A549 (cell line): Measurements from ENCODE around the gene CIB4.

Source experiments
- CEBPB ChIP-seq, 2 experiments: fragments of >200 bp in 1 of 2; sonication (Bioruptor Twin) in 1 of 2; formaldehyde crosslinking in 1 of 2; IDR thresholded peaks; 2 replicates each; pipeline ENCODE4 v1.6.1; 2012 to 2016
- EP300 ChIP-seq, 2 experiments: fragments of >200 bp; sonication (Bioruptor Twin); formaldehyde crosslinking; IDR thresholded peaks; 2 replicates in 1 of 2; 3 replicates in 1 of 2; pipeline ENCODE4 v1.6.1; 2016 to 2017
- MAFK ChIP-seq: fragments of 450-650 bp; IDR thresholded peaks from 2 replicates; pipeline ENCODE4 v1.6.1; 2014; ENCODE audit not compliant: partially characterized antibody
- MAZ ChIP-seq: fragments of 150-350 bp; IDR thresholded peaks from 2 replicates; pipeline ENCODE4 v1.6.1; 2014; ENCODE audit warnings: antibody characterized with exemption, low read depth, low read length, borderline replicate concordance
- POLR2A ChIP-seq: IDR thresholded peaks from 2 replicates; pipeline ENCODE4 v1.6.1; 2012; ENCODE audit warnings: mild to moderate bottlenecking, low read length
- SMC3 ChIP-seq: fragments of >200 bp; sonication (Bioruptor Twin); formaldehyde crosslinking; IDR thresholded peaks from 3 replicates; pipeline ENCODE4 v1.6.1; 2018; ENCODE audit warnings: inconsistent platforms
- TF ChIP-seq, protein P1 (sequence below): fragments of >200 bp; sonication (Bioruptor Twin); formaldehyde crosslinking; IDR thresholded peaks from 3 replicates; pipeline ENCODE4 v1.5.1; 2016
- TF ChIP-seq, protein P2 (sequence below): fragments of 450-650 bp; IDR thresholded peaks from 2 replicates; pipeline ENCODE4 v1.6.1; 2014; ENCODE audit warnings: antibody characterized with exemption

DNA sequence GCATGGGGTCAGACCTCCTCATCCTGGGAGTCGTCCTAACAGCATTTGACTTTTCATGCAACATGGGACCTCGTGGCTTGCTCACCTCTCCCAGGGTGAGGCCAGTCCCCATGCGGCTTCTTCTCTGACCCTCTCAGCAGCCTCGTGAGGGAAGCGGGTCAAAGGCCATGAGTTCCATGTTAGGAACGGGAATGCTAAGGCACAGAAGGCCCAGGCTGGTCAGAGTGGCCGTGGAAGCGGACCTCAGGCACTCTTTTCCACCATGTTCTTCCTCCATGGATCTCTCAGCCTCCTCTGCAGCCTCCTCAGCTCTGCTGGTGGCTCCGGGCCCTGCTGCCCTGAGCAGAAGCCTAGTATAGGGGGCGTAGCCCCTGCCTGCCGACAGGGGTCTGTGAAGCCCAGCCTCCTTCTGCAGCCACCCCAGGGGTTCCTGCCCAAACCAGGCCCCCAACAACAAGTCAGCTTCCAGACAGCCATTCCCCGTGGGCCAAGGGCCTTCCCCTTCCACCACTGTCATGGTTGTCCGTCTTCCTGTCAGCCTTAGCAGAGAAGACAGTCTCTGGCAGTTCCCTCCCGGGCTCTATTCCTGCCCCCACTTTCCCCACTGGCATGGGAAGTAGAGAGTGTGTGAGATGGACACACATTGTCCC lies 103.2 kb downstream of the CIB4 start:
- TF ChIP-seq, protein P1, sequence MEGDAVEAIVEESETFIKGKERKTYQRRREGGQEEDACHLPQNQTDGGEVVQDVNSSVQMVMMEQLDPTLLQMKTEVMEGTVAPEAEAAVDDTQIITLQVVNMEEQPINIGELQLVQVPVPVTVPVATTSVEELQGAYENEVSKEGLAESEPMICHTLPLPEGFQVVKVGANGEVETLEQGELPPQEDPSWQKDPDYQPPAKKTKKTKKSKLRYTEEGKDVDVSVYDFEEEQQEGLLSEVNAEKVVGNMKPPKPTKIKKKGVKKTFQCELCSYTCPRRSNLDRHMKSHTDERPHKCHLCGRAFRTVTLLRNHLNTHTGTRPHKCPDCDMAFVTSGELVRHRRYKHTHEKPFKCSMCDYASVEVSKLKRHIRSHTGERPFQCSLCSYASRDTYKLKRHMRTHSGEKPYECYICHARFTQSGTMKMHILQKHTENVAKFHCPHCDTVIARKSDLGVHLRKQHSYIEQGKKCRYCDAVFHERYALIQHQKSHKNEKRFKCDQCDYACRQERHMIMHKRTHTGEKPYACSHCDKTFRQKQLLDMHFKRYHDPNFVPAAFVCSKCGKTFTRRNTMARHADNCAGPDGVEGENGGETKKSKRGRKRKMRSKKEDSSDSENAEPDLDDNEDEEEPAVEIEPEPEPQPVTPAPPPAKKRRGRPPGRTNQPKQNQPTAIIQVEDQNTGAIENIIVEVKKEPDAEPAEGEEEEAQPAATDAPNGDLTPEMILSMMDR = no peak
- TF ChIP-seq EP300 (IDR thresholded peaks at IDR 0.05) (no peak), POLR2A (no peak), CEBPB (IDR thresholded peaks at IDR 0.05) (no peak), MAZ (no peak), MAFK (no peak), SMC3 (no peak)
- TF ChIP-seq, protein P2, sequence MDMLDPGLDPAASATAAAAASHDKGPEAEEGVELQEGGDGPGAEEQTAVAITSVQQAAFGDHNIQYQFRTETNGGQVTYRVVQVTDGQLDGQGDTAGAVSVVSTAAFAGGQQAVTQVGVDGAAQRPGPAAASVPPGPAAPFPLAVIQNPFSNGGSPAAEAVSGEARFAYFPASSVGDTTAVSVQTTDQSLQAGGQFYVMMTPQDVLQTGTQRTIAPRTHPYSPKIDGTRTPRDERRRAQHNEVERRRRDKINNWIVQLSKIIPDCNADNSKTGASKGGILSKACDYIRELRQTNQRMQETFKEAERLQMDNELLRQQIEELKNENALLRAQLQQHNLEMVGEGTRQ = no peak
